Heart left ventricle (tissue), 16 donors: Measurements from ENCODE around the gene IL1RAP. TPM values are rescaled to one million over a fixed set of nuclear protein-coding genes. Genes with fewer than 3 reads are reported as not detected.

Source experiments
- ATAC-seq, 4 donors: fragments of 200-7000 bp; cut with Tn5 transposase; one replicate each; pipeline ENCODE4 v1.9.1; 2020 to 2022; ENCODE audit warnings: moderate library complexity in 4 of 4, mild to moderate bottlenecking in 3 of 4, moderate number of reproducible peaks in 1 of 4
- DNase-seq, 5 donors: peaks; one replicate each; pipeline ENCODE4 v3.0.0-alpha.2; 2020
- H3K27ac ChIP-seq, 12 donors: fragments of 200-600 bp; sonication (generic) in 4 of 12; one replicate each; pipeline versions ENCODE4 v1.5.0 to v1.8.0; 2016 to 2022; ENCODE audit warnings: mild to moderate bottlenecking in 2 of 12
- H3K27me3 ChIP-seq, 9 donors: fragments of 200-600 bp; sonication (generic) in 2 of 9; one replicate each; pipeline versions ENCODE4 v1.5.1 to v1.8.0; 2016 to 2022; ENCODE audit warnings: mild to moderate bottlenecking in 3 of 9
- H3K36me3 ChIP-seq, 9 donors: fragments of 200-600 bp; sonication (generic) in 2 of 9; one replicate each; pipeline versions ENCODE4 v1.5.0 to v1.8.0; 2018 to 2022; ENCODE audit warnings: mild to moderate bottlenecking in 2 of 9
- H3K4me1 ChIP-seq, 12 donors: fragments of 200-600 bp; sonication (generic) in 4 of 12; one replicate each; pipeline versions ENCODE4 v1.5.0 to v1.8.0; 2016 to 2022; ENCODE audit warnings: mild to moderate bottlenecking in 3 of 12
- H3K4me3 ChIP-seq, 12 donors: fragments of 200-600 bp; sonication (generic) in 4 of 12; one replicate each; pipeline versions ENCODE4 v1.5.0 to v1.8.0; 2017 to 2022; ENCODE audit warnings: mild to moderate bottlenecking in 9 of 12, moderate library complexity in 4 of 12
- H3K9me3 ChIP-seq, 12 donors: fragments of 200-600 bp; sonication (generic) in 4 of 12; one replicate each; pipeline versions ENCODE4 v1.5.0 to v1.8.0; 2016 to 2022; ENCODE audit warnings: mild to moderate bottlenecking in 1 of 12
- POLR2A ChIP-seq, 2 donors: fragments of 450-650 bp; IDR thresholded peaks; one replicate each; pipeline ENCODE4 v1.6.1; 2017; ENCODE audit warnings: antibody characterized with exemption in 2 of 2, mild to moderate bottlenecking in 2 of 2, moderate library complexity in 2 of 2
- WGBS, 4 donors: extraction: QIAGEN DNeasy Blood & Tissue Kit in 2 of 4; methylation state at CpG; one replicate each; pipeline versions ENCODE4 v1.1.5 to v1.1.7; 2013 to 2018; 5-methylcytosine and 5-hydroxymethylcytosine counted together
- intact Hi-C, 10 donors: fragments of 100-400 bp; cut with DNase I; formaldehyde crosslinking; loops; one replicate each; pipeline versions ENCODE4 v1.11.1 to v1.14.2; 2022
- polyA plus RNA-seq, 2 donors: library from polyadenylated mRNA; stranded (reverse); fragments of 200-250 nt; gene quantifications; one replicate each; pipeline ENCODE4 v1.2.3, GENCODE V29; 2013
- total RNA-seq, 9 donors: library from RNA; depleted of rRNA in 2 of 9; stranded (reverse); fragments of >200 nt in 2 of 9; fragmentation: NEBNext Ultra II Directional in 3 of 9; extraction: Animal tissue kit (Norgen Biotek cat#: 25700) in 3 of 9; gene quantifications; one replicate each; pipeline versions ENCODE4 v1.1.0 to v1.2.4, GENCODE V29; 2016 to 2023
- TF ChIP-seq, protein P1 (sequence below), 12 donors: fragments of 200-600 bp; sonication (generic) in 4 of 12; IDR thresholded peaks; one replicate each; pipeline versions ENCODE4 v1.5.0 to v1.8.0; 2018 to 2022; ENCODE audit warnings: antibody characterized with exemption in 12 of 12, mild to moderate bottlenecking in 5 of 12
- donor health status: ischemic (EF 13 %, LVEDD 7.1; RV severe dilation, severe dysfunction).
- donor health status: healthy with polysubstance abuse.
- donor health status: DM: no; HTN: yes; CAD: no.
- donor health status: DM: no; HTN: no; CAD: no.
- donor health status: ischemic (EF 25% LVEDD 6.9; RV normal size, moderate dysfunction).
- donor health status: ischemic (EF 25% LVEDD 5.7; RV mildly dilated, moderate dysfunction).
- donor health status: healthy.
- donor health status: DM: yes; HTN: yes; CAD: no.
- donor health status: ischemic (EF 35%, LVEDD 5.7; RV mildly dilated, moderate dysfunction).
- donor health status: nonischemic (EF 11% LVEDD 7.7; RV severe dilation, severe dysfunction).
- donor health status: DM: yes; HTN: yes; CAD: no.
- donor health status: PGD.
- donor health status: ischemic (EF 29% LVEDD 5.4; RV normal size, mild dysfunction).
- donor health status: nonischemic (EF 23%, LVEDD 6.1; RV moderate dilation, normal function).

The IL1RAP gene
- total and polyA plus RNA-seq, 11 donors: 1.6 to 16.4 (median 8.2) TPM

DNA sequence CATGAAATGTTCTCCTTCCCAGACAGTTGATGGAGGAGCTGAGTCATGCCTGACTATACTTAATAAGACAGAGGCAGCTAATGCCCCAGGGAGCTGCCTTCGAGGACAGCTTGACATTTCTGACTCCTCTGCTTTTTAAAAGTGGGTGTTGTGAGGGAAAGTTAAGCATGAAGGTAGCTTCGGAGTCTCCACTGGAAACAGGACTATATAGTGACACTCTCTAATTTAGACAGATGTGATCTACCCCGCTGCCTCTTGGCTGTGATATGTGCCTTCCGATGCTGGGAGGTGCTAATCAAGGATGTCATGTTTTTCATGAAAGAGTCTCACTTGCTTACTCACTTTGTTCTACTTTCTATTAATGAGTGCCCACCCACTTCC, 72.7 kb downstream of the IL1RAP start:
- Histone ChIP-seq H3K27ac (peak overlapping the region in 3 of 12 donors; percentile 25 to 47 (median 42)), H3K4me1 (peaks cover 0 to 26% (median 10%) of the 10 kb centered on the region in 12 donors), H3K27me3 (no peaks in the 10 kb centered on the region), H3K36me3 (no peaks in the 10 kb centered on the region), H3K4me3 (no peak overlapping the region), H3K9me3 (no peaks in the 10 kb centered on the region)
- ATAC-seq (peak in 3 of 4 donors; percentile 26 to 72 (median 55)), DNase-seq (peak in 1 of 5 donors; percentile 49)
- intact Hi-C loops: no loop called here
- 48 to 64% (median 57%) methylated on average over 4 of the region's 4 CpGs for WGBS, 4 donors
- TF ChIP-seq, protein P1, sequence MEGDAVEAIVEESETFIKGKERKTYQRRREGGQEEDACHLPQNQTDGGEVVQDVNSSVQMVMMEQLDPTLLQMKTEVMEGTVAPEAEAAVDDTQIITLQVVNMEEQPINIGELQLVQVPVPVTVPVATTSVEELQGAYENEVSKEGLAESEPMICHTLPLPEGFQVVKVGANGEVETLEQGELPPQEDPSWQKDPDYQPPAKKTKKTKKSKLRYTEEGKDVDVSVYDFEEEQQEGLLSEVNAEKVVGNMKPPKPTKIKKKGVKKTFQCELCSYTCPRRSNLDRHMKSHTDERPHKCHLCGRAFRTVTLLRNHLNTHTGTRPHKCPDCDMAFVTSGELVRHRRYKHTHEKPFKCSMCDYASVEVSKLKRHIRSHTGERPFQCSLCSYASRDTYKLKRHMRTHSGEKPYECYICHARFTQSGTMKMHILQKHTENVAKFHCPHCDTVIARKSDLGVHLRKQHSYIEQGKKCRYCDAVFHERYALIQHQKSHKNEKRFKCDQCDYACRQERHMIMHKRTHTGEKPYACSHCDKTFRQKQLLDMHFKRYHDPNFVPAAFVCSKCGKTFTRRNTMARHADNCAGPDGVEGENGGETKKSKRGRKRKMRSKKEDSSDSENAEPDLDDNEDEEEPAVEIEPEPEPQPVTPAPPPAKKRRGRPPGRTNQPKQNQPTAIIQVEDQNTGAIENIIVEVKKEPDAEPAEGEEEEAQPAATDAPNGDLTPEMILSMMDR (IDR thresholded peaks at IDR 0.05): no peak
- TF ChIP-seq POLR2A (IDR thresholded peaks at IDR 0.05): no peak

DNA sequence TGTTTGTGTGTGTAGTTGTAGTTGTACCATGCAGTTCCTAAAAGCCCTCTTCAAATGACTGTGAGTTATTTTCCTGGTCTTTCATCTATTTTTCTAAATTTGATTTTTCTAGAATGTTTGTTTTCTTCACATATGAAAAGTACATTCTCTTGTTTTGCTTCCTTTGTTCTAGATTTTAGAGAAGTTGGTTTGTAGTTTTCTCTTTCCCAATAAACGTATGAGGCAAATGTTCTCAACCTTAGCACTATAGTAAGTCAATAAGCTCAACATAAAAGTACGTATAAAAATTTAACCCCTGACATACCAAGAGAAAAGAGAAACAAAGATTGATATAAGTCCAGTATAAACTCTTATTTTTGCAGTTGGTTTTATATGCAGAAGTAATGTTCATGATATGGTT, 74.7 kb downstream of the IL1RAP start:
- WGBS, 4 donors: 51 to 67% (median 61%) methylated on average over 2 of the region's 2 CpGs
- no peaks in the 10 kb centered on the region for H3K27me3 ChIP-seq
- H3K9me3 ChIP-seq: no peaks in the 10 kb centered on the region
- TF ChIP-seq POLR2A (IDR thresholded peaks at IDR 0.05): no peak
- TF ChIP-seq, protein P1 (IDR thresholded peaks at IDR 0.05): no peak
- peaks cover 0 to 26% (median 8%) of the 10 kb centered on the region in 12 donors for H3K4me1 ChIP-seq
- no peaks in the 10 kb centered on the region for H3K36me3 ChIP-seq
- ATAC-seq (no peak), DNase-seq (no peak)
- no peak overlapping the region for H3K4me3 ChIP-seq
- intact Hi-C loops: no loop called here
- H3K27ac ChIP-seq: peak overlapping the region in 1 of 12 donors; percentile 32

DNA sequence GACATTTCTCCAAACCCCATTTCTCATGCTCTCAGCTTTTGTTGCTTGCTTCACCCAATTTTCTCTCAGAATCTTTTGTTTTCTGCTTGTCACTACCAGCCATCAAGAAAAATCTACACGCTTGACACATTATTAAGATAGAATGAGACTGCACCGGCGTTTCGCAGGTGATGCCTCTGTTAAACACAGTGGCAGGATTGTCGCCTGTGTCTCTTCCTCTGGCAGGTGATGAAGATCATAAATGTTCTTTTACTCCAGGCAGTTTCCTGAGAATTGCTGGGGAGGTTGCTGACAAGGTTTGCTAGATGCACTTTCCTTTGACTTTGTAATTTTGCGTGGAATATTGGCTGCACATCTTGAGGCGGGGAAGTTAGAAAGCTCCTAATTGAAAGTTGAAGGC, 75.4 kb downstream of the IL1RAP start:
- no peak for ATAC-seq
- Histone ChIP-seq H3K27me3 (no peaks in the 10 kb centered on the region), H3K27ac (no peak overlapping the region), H3K4me1 (peaks cover 0 to 26% (median 8%) of the 10 kb centered on the region in 12 donors), H3K9me3 (no peaks in the 10 kb centered on the region), H3K36me3 (no peaks in the 10 kb centered on the region), H3K4me3 (no peak overlapping the region)
- WGBS, 4 donors: 78 to 87% (median 82%) methylated on average over 7 of the region's 7 CpGs
- no peak for DNase-seq
- intact Hi-C loops: no loop called here
- TF ChIP-seq, protein P1 (IDR thresholded peaks at IDR 0.05): no peak
- TF ChIP-seq POLR2A (IDR thresholded peaks at IDR 0.05): no peak

DNA sequence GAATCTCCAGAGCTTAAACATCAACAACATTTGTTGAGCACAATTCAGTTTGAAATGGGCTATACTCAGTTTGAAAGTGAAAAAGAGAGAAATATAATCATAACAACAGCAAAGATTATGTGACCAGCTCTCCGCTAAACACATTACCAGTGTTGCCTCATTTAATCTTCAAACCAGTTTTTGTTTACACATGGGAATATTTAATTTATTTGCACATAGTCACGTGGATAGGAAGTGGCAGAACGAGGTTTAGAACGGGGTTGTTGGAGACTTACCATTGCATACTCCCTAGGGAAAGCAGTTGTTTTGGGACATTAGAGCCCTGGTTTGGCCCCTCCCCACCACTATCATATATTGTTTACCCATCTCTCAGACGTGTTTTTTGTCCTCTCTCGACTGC, 77.2 kb downstream of the IL1RAP start:
- peaks cover 0 to 15% (median 4%) of the 10 kb centered on the region in 12 donors for H3K4me1 ChIP-seq
- no peaks in the 10 kb centered on the region for H3K9me3 ChIP-seq
- H3K36me3 ChIP-seq: no peaks in the 10 kb centered on the region
- WGBS, 4 donors: 61 to 68% (median 64%) methylated on average over 6 of the region's 6 CpGs
- intact Hi-C loops: no loop called here
- no peak overlapping the region for H3K4me3 ChIP-seq
- H3K27me3 ChIP-seq: no peaks in the 10 kb centered on the region
- H3K27ac ChIP-seq: no peak overlapping the region
- ATAC-seq (no peak), DNase-seq (no peak)
- TF ChIP-seq, protein P1 (IDR thresholded peaks at IDR 0.05): no peak
- no peak for TF ChIP-seq POLR2A (IDR thresholded peaks at IDR 0.05)
